NCI-H1417 (cell line): ENCODE data around the gene CLPSL1.

Source experiments
- DNase-seq, 3 experiments: peaks; one replicate each; lab custom pipeline; 2025; lab: John Stamatoyannopoulos, UW

Gene CLPSL1

GRCh38 chr6:35759426-35759825 lies 21.4 kb upstream of the CLPSL1 start:
- no peak for DNase-seq

- no peak for DNase-seq
Observed at GRCh38 chr6:35765739-35766138, 15.1 kb upstream of the CLPSL1 start.

DNA sequence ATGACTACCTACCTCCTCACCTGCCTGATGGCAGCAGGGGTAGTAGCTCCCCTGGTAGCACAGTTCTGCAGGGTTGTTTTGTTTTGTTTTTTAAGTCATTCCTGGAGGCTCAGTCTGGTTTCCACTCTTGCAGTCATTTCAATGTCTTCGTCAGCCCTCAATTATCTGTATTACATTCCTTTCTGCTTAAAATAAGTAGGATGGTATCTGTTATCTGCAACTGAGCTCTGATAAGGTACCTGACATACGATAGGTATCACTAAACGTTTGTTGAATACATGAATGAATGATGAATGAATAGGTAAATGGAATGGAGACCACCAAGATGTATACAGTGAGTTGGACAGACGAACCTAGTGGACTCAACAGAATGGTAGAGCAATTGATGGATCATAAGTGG lies 11.6 kb upstream of the CLPSL1 start:
- no peak for DNase-seq

GRCh38 chr6:35771343-35771627 lies 9.5 kb upstream of the CLPSL1 start:
- DNase-seq, result no peak

- no peak for DNase-seq
Observed at GRCh38 chr6:35774116-35774794, 6.6 kb upstream of the CLPSL1 start.

DNA sequence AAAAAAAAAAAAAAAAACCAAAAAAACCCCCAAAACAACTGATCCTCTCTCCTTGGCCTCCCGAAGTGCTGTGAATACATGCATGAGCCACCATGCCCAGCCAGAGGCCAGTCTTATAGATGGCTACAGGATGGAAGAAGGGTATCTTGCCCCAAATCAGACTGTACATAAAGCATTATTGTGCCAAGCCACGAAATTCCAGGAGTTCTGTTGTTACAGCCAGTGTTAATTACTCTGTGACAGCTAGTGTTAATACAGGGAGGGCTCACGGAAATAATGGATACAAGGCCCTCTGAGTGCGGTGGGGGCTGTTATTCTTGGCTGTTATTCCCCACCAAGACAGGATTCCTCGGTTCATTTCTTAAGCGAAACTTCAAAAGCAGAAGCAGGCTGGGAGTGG lies 5.8 kb upstream of the CLPSL1 start:
- DNase-seq, result no peak

GRCh38 chr6:35776364-35777215 lies 4.2 kb upstream of the CLPSL1 start, which contains the start of gene CLPSL2:
CLPSL2 (plus strand) TSS chr6:35776598; CDS start chr6:35776619, 21 bp downstream.
- peak in 2 of 3 experiments; percentile 61 to 64 for DNase-seq

GRCh38 chr6:35777356-35778102 lies 3.3 kb upstream of the CLPSL1 start:
- no peak for DNase-seq

DNA sequence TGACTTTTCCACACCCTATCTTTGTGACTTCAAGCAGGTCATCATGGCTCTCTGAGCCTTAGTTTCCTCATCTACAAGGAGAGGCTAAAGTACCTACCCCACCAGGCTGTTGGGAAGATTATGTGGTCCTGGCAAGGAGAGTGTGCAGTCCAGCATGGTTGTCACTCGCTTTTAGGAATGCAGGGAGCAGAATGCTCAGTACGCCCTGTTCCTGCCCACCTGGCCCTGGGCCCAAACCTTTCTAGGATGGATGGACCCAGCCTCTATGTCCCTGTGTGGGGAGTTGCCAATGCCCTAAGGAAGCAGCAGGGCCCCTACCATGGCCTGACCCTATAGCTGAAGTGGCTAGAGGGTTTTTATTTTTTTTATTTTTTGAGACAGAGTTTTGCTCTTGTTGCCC lies 2.4 kb upstream of the CLPSL1 start:
- DNase-seq, result no peak

DNA sequence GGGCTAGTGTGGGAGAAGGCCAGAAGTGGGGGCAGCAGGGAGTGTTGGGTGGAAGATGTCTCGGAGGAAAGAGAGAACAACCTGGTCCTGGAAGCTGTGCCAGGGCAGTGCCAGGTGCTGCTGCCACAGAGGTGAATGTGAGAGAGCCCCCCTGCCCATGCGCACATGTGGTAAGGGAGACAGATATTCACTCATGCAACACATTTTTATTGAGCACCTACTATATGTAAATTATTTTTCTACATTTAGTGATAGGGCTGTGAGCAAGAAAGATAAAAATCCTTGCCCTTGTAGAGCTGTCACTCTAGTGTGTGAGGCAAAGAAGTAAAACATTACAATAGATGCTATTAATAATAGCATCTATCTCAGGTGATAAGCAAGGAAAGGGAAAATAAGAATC lies 471 bp downstream of the CLPSL1 start:
- DNase-seq, result no peak

- peak in 2 of 3 experiments; percentile 8 to 60 for DNase-seq
Observed at GRCh38 chr6:35782424-35782823, 1.6 kb downstream of the CLPSL1 start.

DNA sequence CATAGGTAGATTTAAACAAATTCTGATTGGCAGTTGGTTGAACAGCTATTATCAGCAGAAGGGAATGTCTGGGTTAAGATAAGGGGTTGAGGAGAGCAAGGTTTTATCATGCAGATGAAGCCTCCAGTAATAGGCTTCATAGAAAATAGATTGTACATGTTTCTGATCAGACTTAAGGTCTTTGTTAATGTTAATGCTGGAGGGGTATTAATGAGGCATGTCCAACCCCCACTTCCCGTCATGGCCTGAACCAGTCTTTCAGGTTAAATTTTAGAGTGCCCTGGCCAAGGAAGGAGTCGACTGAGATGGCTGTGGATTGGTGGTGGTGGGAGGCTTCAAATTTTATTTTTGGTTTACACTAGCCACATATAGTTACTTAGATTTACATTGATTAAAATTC lies 3.4 kb downstream of the CLPSL1 start:
- no peak for DNase-seq

GRCh38 chr6:35786272-35786671 lies 5.5 kb downstream of the CLPSL1 start:
- DNase-seq, result no peak

DNA sequence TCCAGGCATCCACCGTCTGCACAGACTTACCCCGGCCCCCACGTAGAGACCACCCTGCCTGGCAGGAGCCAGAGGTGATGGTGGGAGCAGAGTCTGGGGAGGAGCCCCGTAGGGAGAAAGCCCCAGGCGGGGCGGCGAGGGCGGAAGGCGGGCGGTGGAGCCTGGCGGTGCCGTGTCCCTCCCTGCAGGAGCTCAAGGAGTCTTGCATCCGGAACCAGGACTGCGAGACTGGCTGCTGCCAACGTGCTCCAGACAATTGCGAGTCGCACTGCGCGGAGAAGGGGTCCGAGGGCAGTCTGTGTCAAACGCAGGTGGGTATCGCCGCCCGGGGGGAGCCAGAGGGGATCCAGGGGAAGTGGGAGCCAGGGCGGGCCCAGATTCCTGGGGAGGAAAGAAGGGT lies 6.0 kb downstream of the CLPSL1 start:
- no peak for DNase-seq

- no peak for DNase-seq
Observed at GRCh38 chr6:35787266-35788218, 6.7 kb downstream of the CLPSL1 start.

GRCh38 chr6:35788423-35788982 lies 7.7 kb downstream of the CLPSL1 start:
- no peak for DNase-seq

DNA sequence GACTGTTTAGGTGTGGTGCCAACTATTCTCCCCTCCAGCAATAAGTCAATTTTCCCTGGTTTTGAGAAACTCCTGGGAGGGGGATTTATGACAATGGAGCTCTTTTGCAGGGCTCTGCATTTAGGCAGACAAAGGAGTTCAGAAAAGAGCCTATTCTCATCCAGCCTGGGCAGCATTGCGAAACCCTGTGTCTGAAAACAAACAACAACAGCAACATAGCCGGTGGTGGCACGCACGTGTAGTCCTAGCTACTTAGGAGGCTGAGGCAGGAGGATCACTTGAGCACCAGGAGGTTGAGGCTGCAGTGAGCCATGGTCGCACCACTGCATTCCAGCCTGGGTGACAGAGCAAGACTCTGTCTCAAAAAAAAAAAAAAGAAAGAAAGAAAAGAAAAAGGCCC lies 9.9 kb downstream of the CLPSL1 start:
- no peak for DNase-seq

DNA sequence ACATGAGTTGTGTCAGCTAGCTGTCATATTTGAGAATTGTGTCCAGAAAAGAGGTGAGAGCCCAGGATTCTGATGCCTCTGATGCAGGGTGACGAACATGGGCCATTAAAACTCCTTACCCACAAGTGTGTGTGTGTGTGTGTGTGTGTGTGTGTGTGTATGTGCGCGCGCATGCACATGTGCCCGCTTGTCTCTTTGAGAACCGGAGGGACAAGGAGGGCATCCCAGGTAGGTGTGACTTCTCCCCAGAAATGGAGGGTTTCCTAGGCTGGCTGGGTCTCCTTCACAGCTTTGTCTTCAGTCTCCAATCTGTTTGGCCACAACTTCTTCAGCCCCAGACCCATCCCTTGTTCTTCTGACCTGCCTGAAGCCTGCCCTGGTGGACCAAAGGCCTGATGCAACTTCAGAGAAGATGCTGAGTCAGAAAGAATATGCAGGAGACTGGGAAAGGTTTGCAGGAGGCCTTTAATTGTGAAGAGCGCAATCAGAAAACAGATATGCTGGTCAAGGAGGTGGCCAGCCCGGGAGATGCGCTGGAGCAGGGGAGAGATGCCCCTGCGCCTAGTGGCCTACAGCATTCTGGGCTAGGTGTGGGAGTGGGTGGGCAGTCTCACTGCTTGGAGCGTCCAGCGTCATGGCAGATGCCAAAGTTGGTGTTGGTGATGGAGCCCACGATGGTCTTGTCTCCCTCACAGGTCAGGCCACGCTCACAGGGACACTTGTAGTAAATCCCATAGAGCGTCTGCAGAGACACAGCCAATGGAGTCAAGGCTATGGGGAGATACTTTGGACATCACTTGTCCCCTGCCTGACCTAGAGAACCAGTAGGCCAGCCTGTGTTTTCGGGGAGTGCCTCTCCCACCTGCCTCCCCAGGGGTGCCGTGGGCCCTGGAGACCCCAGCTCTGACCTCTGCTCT lies 14.0 kb downstream of the CLPSL1 start:
- no peak for DNase-seq

DNA sequence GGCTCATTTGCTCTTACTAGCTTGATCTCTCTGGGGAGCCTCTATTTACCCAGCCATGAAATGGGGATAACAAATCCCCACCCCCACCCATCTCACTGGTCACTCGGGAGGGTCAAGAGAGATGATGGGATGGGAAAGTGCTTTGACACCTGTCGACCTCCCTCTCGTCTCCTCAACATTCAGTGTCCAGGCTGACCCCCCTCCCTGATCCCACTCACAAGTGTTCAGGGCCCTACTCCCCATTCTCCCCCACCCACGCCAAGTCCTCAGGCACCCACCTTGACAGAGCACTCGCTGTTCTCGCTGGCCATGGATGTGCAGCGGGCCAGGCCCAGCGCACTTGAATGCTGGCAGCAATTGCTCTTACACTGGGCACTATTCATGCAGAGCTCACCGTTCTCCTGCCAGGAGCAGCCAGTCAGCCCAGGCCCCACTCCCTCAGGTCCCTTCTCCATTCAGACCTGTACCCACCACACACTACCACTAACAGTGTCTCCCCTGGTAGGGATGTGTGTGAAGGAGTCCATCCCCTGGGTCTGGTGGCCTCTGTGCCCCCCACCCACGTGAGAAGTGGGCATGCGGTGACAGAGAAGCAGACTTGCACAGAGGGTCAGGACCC lies 14.7 kb downstream of the CLPSL1 start:
- DNase-seq, result no peak

- no peak for DNase-seq
Observed at GRCh38 chr6:35796236-35796635, 15.4 kb downstream of the CLPSL1 start.
